ENCODE data around the gene CCDC85C. TPM values are rescaled to one million over a fixed set of nuclear protein-coding genes. Genes with fewer than 3 reads are reported as not detected.

The CCDC85C gene
- 10 to 100 TPM; 11.8 to 13.3 TPM for total RNA-seq

GRCh38 chr14:99603471-99604277 lies at the start of gene CCDC85C:
Gene CCDC85C, minus strand, starts transcription at chr14:99604207. Its CDS starts 248 bp downstream, at chr14:99603959.
- peak; percentile 73 for DNase-seq
- H3K4me1 Mint-ChIP-seq, result peaks cover 19% of the 10 kb centered on the region
- peak; percentile 6 for ATAC-seq (ENCODE audit: low read depth)
- H3K4me3 Mint-ChIP-seq, result peak within 1 kb of the TSS; percentile 90
- H3K27ac Mint-ChIP-seq, result peak within 1 kb of the TSS; percentile 87
- peaks cover 7% of the 10 kb centered on the region for H3K27me3 Mint-ChIP-seq
- H3K36me3 Mint-ChIP-seq, result no peaks in the 10 kb centered on the region
- POLR2A ChIA-PET, result interaction anchor here (0.6 to 3.7 kb wide), 10 partner anchors 9 to 772 kb away, joined by 3 to 26 read pairs (median 4); partner anchors contain the start of genes CCNK and SETD3
- H3K9me3 Mint-ChIP-seq, result no peaks in the 10 kb centered on the region

GRCh38 chr14:99651953-99652746 lies 48.1 kb upstream of the CCDC85C start:
- Mint-ChIP-seq H3K27me3 (peaks cover 7% of the 10 kb centered on the region), H3K27ac (no peak overlapping the region), H3K4me3 (no peak overlapping the region), H3K9me3 (no peaks in the 10 kb centered on the region), H3K36me3 (no peaks in the 10 kb centered on the region), H3K4me1 (no peaks in the 10 kb centered on the region)
- ATAC-seq (ENCODE audit: low read depth) (no peak), DNase-seq (no peak)
- POLR2A ChIA-PET, result no interaction called here

- Mint-ChIP-seq H3K4me1 (no peaks in the 10 kb centered on the region), H3K27me3 (peaks cover 17% of the 10 kb centered on the region), H3K36me3 (no peaks in the 10 kb centered on the region), H3K4me3 (no peak overlapping the region), H3K9me3 (no peaks in the 10 kb centered on the region), H3K27ac (no peak overlapping the region)
- ATAC-seq (ENCODE audit: low read depth), result no peak
- DNase-seq, result no peak
- POLR2A ChIA-PET, result no interaction called here
Measured at GRCh38 chr14:99650189-99650588, 46.2 kb upstream of the CCDC85C start.

DNA sequence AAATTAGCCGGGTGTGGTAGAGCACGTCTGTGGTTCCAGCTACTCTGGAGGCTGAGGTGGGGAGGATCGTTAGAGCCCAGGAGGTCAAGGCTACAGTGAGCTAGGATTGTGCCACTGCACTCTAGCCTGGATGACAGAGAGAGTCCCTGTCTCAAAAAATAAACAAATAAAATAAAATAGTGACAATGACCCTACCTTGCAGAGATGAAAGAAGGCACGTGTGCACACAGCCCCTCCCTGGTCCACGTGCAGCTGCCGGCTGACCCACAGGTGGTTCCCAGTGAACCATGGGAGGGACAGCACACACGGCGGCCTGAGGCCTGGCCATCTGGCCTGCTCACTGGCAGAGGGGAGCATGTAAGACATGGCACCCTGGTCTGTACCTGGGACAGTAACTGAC lies 45.6 kb upstream of the CCDC85C start:
- no peak for ATAC-seq (ENCODE audit: low read depth)

GRCh38 chr14:99649219-99649618 lies 45.2 kb upstream of the CCDC85C start:
- POLR2A ChIA-PET, result no interaction called here
- H3K36me3 Mint-ChIP-seq, result no peaks in the 10 kb centered on the region
- H3K9me3 Mint-ChIP-seq, result no peaks in the 10 kb centered on the region
- DNase-seq, result no peak
- H3K27ac Mint-ChIP-seq, result no peak overlapping the region
- H3K4me3 Mint-ChIP-seq, result no peak overlapping the region
- H3K4me1 Mint-ChIP-seq, result peaks cover under 1% of the 10 kb centered on the region
- peaks cover 17% of the 10 kb centered on the region for H3K27me3 Mint-ChIP-seq
- no peak for ATAC-seq (ENCODE audit: low read depth)

More for the DNA sequence above, 45.6 kb upstream of the CCDC85C start:
- H3K27me3 Mint-ChIP-seq, result peaks cover 17% of the 10 kb centered on the region
- H3K9me3 Mint-ChIP-seq, result no peaks in the 10 kb centered on the region
- no peak for DNase-seq
- no peaks in the 10 kb centered on the region for H3K4me1 Mint-ChIP-seq
- H3K36me3 Mint-ChIP-seq, result no peaks in the 10 kb centered on the region
- no peak overlapping the region for H3K27ac Mint-ChIP-seq
- POLR2A ChIA-PET, result no interaction called here
- no peak overlapping the region for H3K4me3 Mint-ChIP-seq

GRCh38 chr14:99648027-99648784 lies 44.2 kb upstream of the CCDC85C start:
- ATAC-seq (ENCODE audit: low read depth), result no peak
- POLR2A ChIA-PET, result no interaction called here

DNA sequence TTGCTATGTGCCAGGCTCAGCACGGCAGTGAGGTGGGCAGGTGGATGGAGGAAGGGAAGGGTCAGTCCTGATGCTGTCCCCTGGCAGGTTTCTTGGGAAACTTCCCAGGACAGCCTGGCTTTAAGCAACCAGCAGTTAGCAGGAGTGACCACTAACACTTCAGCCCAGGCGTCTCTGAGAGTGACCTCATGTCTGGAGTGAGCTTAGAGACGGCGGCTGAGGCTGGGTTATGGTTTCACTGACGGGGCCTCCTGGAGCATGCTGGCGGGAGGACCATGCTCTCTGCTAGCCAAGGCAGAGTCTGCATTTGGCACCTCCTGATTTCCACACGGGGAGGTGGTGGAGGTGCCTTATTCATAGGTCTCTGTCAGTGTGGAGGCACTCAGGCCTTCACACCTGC lies 43.4 kb upstream of the CCDC85C start:
- ATAC-seq (ENCODE audit: low read depth) (no peak), DNase-seq (no peak)
- no peak overlapping the region for H3K4me3 Mint-ChIP-seq
- H3K9me3 Mint-ChIP-seq, result no peaks in the 10 kb centered on the region
- H3K36me3 Mint-ChIP-seq, result no peaks in the 10 kb centered on the region
- peaks cover 26% of the 10 kb centered on the region for H3K27me3 Mint-ChIP-seq
- POLR2A ChIA-PET, result no interaction called here
- H3K27ac Mint-ChIP-seq, result no peak overlapping the region
- peaks cover 2% of the 10 kb centered on the region for H3K4me1 Mint-ChIP-seq

More at GRCh38 chr14:99648027-99648784, 44.2 kb upstream of the CCDC85C start:
- Mint-ChIP-seq H3K27me3 (peaks cover 26% of the 10 kb centered on the region), H3K9me3 (no peaks in the 10 kb centered on the region), H3K4me1 (peaks cover 2% of the 10 kb centered on the region), H3K27ac (no peak overlapping the region), H3K4me3 (no peak overlapping the region), H3K36me3 (no peaks in the 10 kb centered on the region)
- DNase-seq, result no peak

DNA sequence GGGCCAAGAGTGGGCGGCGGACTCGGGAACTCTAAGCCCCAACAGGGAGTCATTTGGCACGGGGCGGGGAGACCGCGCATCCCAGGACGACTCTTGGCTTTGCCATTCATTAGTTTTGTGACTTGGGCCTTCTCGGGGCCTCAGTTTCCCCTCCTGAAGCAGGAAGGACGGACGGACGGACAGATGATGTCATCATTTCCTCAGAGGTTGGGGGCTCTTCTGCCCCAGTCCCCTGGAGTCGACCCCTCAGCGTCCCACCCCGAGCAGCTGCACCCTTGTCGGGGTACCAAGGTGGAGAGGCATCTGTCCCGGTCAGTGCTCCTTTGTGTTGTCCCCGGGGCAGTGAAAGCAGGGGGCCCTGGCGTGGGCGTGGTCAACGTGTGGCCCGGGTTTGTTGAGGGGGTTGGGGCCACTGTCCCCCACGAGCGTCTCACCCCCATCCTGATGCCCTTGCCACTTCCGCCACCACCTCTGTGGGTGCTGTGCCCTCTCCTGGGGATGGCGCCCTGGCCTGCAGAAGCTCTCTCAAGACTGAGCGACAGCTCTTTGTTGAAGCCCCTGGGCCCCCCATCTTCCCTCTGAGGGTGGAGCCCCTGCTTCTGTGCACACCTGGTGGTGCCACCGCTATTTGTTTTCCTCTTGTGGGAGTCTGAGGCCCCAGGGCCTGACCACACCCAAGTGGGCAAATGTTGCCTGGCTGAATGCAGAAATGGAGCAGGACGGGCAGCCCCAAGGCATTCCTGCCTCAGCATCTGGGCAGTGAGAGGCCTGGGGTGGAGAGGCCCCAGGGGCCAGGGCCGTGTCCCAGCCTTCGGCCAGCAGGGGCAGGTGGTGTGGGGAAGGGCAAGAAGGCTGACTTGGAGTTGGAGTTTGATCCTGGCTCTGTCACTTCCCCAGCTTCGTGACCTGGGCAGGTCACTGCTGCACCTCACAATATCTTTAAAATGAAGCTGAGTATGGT lies 41.8 kb upstream of the CCDC85C start:
- POLR2A ChIA-PET, result no interaction called here
- Mint-ChIP-seq H3K27me3 (peaks cover 34% of the 10 kb centered on the region), H3K36me3 (no peaks in the 10 kb centered on the region), H3K4me3 (no peak overlapping the region), H3K9me3 (no peaks in the 10 kb centered on the region), H3K4me1 (peaks cover 2% of the 10 kb centered on the region), H3K27ac (no peak overlapping the region)
- ATAC-seq (ENCODE audit: low read depth) (no peak), DNase-seq (no peak)

DNA sequence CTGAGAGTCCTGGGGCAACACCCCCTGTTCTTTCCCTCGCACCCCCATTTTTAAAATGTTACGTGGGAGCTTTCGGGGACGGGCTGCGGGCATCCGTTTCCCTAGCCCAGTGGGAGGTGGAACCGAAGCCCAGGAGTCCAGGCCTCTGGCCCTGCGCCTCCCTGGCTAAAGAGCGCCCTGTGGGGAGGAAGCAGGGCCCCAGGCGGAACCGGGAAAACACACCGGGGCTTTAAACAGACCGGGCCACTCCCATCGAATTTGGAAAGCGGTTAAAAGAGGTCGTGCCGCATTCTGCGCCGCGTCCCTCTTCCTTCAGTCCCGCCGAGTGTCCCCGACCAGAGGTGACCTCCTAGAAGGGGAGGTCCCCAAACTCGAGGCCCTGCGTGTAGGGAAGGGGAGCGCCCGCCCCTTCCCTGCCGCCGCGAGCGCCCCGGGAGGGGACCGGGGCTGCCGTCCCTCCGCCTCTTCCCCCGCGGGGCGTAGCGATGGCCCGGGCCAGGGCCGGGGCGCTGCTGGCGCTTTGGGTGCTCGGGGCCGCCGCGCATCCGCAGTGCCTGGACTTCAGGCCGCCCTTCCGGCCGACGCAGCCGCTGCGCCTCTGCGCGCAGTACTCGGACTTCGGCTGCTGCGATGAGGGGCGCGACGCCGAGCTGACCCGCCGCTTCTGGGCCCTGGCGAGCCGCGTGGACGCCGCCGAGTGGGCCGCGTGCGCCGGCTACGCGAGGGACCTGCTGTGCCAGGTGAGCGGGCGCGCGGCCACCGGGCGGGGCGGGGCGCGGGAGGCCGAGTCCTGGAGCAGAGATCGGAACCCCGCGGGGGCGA lies 40.9 kb upstream of the CCDC85C start, which contains the start of gene HHIPL1:
HHIPL1 (plus strand) TSS at position 407 of the 822 bp plus-strand sequence; CDS start at position 486, 79 bp downstream.
- POLR2A ChIA-PET, result no interaction called here
- Mint-ChIP-seq H3K4me3 (no peak within 1 kb of the TSS), H3K9me3 (no peaks in the 10 kb centered on the region), H3K27ac (no peak within 1 kb of the TSS), H3K4me1 (peaks cover 2% of the 10 kb centered on the region), H3K36me3 (no peaks in the 10 kb centered on the region), H3K27me3 (peaks cover 34% of the 10 kb centered on the region)
- no peak for ATAC-seq (ENCODE audit: low read depth)
- DNase-seq, result no peak

DNA sequence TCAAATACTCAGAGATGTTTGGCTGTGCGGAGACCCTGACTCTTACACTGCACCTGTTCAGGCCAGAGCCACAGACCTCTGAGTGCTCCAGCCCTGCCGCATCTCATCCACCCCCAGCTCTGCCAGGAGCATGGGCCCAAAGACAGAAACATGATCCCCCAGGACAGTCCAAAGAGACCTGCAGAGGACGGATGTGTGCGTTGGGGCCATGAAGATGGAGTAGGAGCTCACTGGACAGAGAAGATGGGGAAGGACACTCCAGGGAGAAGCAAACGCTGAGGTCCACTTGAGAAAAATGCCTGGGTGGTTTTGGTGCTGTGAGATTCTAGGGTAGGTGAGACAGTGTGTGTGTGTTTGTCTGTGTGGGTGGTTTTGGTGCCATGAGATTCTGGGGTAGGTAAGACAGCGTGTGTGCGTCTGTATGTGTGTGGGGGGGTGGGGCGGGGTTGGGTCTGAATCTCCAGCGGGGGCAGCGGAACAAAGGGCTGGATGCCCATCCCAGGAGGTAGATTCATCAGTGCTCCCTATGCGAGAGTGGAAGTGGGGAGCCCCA lies 40.1 kb upstream of the CCDC85C start:
- H3K9me3 Mint-ChIP-seq, result no peaks in the 10 kb centered on the region
- H3K36me3 Mint-ChIP-seq, result no peaks in the 10 kb centered on the region
- POLR2A ChIA-PET, result no interaction called here
- no peak for ATAC-seq (ENCODE audit: low read depth)
- no peak overlapping the region for H3K4me3 Mint-ChIP-seq
- H3K27ac Mint-ChIP-seq, result no peak overlapping the region
- DNase-seq, result no peak
- H3K27me3 Mint-ChIP-seq, result peaks cover 32% of the 10 kb centered on the region
- peaks cover 2% of the 10 kb centered on the region for H3K4me1 Mint-ChIP-seq

DNA sequence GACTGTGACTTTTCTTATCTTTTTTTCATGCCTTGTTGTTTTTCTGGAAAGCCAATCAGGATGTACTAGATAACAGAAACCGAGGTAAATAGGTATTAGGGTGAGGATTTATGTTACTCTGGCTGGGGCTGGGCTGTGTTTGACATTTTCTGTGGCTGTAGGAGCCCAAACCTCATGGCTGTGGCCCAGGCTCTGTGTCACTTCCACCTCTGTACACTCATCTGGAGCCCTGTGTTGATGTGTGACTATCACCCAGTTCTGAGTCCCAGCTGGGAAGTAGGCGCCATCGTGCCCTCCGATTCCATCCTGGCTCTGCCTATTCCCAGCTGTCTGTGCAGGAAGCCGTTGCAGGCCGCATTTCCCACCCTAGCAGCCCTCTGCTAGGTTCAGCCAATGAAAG lies 39.3 kb upstream of the CCDC85C start:
- Mint-ChIP-seq H3K27ac (no peak overlapping the region), H3K27me3 (peaks cover 30% of the 10 kb centered on the region), H3K9me3 (no peaks in the 10 kb centered on the region), H3K36me3 (no peaks in the 10 kb centered on the region), H3K4me3 (no peak overlapping the region), H3K4me1 (peaks cover 2% of the 10 kb centered on the region)
- DNase-seq, result no peak
- POLR2A ChIA-PET, result no interaction called here
- no peak for ATAC-seq (ENCODE audit: low read depth)

All from activated naive CD8-positive, alpha-beta T cell treated with anti-CD3 and anti-CD28 coated beads, Interleukin-2, amount 10 ng/mL, durations not matched to agents 7 days and 5 days (primary cell).